Measurements from ENCODE around the gene FMNL2.

Gene FMNL2

DNA sequence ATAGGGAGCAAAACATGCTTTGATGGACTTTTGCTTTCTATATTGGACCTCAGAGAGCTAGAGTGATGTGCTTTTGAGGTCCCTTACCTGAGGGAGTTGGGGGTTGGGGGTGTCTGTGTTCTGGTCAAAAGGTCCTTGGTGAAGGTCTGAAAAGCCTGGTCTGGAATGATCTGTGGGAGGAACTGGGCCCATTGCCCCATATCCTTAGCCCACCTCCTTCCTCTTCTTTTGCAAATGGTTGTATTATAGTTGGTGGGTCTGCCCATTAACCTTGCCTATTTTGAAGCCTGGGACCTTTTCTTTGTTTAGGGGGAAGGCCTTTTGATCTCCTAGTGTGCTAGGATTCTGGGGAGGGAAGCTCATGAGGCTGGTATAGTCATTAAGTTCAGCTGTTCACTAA, 88.7 kb downstream of the FMNL2 start:
- H3K36me3 ChIP-seq (ENCODE audit: insufficient read depth, low read length): no peaks in the 10 kb centered on the region
- DNase-seq (ENCODE audit: low read depth, low spot score): no peak
- no peak overlapping the region for H3K9ac ChIP-seq (ENCODE audit: insufficient read length)
- no peak overlapping the region for H3K4me3 ChIP-seq
- no peak overlapping the region for H3K27ac ChIP-seq
- no peaks in the 10 kb centered on the region for H3K9me3 ChIP-seq (ENCODE audit: low read depth, low read length)
- TF ChIP-seq FOXP2 (optimal IDR thresholded peaks at IDR 0.05; ENCODE audit: control extremely low read depth, extremely low read length, insufficient read depth) (no peak), POLR2AphosphoS5 (IDR thresholded peaks at IDR 0.05; ENCODE audit: borderline replicate concordance, low read depth, low read length) (no peak), EZH2 (IDR thresholded peaks at IDR 0.05) (no peak)

DNA sequence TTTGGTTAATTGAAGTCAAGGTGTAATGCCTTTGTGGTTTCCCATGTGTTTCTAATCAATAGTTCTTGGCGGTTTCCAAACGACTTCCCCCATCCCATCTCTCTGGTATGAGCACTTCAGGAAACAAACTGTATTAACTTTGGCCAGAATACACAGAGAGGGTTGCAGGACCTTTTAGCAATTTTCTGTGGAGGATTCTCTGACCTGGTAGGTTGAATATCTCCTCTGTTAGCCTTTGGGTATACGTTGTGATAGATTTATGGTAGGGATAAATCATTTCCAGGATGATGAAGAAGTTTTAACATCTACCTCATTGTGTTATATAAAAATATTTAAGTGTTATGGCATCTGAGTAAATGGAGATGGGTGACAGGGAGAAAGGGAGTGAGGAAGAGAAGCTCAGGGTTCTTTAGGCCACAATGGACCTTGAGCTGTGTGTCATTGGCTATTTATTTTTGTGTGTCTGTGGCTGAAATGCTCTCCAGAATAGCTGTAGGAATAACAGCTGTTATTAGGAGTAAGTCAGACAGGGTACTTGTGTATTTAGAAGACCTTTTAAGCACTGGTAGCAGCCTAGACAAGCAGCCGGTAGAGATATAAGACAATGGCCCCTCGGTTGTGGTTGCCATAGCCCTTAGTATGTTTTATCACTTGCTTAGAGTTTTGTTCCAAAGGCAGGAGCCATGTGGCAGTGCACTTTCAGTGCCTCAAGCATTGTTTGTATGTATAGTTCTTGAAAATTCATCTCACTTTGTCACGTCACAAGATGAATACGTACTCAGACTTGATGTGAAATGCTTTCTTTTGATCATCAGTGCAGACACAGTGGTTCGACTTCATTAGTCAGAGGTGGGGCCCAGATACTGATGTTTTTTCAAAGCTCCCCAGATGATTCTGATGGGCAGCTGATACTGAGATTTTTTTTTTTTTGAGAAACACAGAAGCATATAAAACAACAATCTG, 91.1 kb downstream of the FMNL2 start:
- H3K9me3 ChIP-seq (ENCODE audit: low read depth, low read length): no peaks in the 10 kb centered on the region
- no peak overlapping the region for H3K9ac ChIP-seq (ENCODE audit: insufficient read length)
- no peaks in the 10 kb centered on the region for H3K36me3 ChIP-seq (ENCODE audit: insufficient read depth, low read length)
- no peak for DNase-seq (ENCODE audit: low read depth, low spot score)
- H3K27ac ChIP-seq: no peak overlapping the region
- no peak overlapping the region for H3K4me3 ChIP-seq
- TF ChIP-seq POLR2AphosphoS5 (IDR thresholded peaks at IDR 0.05; ENCODE audit: borderline replicate concordance, low read depth, low read length) (no peak), FOXP2 (optimal IDR thresholded peaks at IDR 0.05; ENCODE audit: control extremely low read depth, extremely low read length, insufficient read depth) (no peak), EZH2 (IDR thresholded peaks at IDR 0.05) (no peak)

DNA sequence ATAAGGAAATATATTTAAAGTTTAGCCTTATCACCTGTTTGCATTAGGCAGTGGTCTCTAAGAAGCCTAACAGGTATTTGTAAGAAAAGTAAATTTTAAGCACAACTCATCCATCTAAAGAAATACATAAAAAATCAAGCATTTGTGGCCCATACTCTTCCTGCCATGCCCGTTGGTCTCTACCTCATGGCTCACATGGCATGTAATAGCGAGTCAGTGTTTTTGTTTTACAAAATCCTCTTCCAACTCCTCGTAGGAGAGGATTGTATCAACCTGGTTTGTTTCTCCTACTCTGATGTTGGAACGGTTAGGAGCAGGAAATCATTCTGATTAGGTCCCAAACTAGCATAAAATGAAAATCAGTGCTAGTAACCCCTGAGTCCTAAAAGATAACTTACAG, 91.8 kb downstream of the FMNL2 start:
- TF ChIP-seq POLR2AphosphoS5 (IDR thresholded peaks at IDR 0.05; ENCODE audit: borderline replicate concordance, low read depth, low read length) (no peak), EZH2 (IDR thresholded peaks at IDR 0.05) (no peak), FOXP2 (optimal IDR thresholded peaks at IDR 0.05; ENCODE audit: control extremely low read depth, extremely low read length, insufficient read depth) (no peak)
- Histone ChIP-seq H3K36me3 (ENCODE audit: insufficient read depth, low read length) (no peaks in the 10 kb centered on the region), H3K9me3 (ENCODE audit: low read depth, low read length) (no peaks in the 10 kb centered on the region), H3K4me3 (no peak overlapping the region), H3K27ac (no peak overlapping the region), H3K9ac (ENCODE audit: insufficient read length) (no peak overlapping the region)
- DNase-seq (ENCODE audit: low read depth, low spot score): no peak

DNA sequence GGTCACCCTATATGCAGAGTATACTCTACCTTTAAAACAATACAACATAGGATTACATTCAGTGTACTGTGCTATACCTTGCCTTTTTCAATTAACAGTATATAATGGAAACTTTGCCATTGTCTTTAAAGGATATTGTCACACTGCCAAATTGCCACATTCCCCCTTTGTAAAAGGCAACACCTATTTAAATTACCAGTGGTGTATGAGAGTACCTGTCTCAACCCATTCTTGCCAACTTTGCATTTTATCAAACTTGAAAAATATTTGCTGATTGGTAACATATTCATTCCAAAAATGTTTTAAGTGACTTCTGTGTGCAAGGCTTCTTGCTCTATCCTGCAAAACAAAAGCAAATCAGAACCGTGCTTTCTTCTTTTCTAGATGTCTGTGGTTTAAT, 92.9 kb downstream of the FMNL2 start:
- Histone ChIP-seq H3K4me3 (no peak overlapping the region), H3K9ac (ENCODE audit: insufficient read length) (no peak overlapping the region)
- TF ChIP-seq EZH2 (IDR thresholded peaks at IDR 0.05): no peak
- no peak for TF ChIP-seq POLR2AphosphoS5 (IDR thresholded peaks at IDR 0.05; ENCODE audit: borderline replicate concordance, low read depth, low read length)
- TF ChIP-seq FOXP2 (optimal IDR thresholded peaks at IDR 0.05; ENCODE audit: control extremely low read depth, extremely low read length, insufficient read depth): no peak

DNA sequence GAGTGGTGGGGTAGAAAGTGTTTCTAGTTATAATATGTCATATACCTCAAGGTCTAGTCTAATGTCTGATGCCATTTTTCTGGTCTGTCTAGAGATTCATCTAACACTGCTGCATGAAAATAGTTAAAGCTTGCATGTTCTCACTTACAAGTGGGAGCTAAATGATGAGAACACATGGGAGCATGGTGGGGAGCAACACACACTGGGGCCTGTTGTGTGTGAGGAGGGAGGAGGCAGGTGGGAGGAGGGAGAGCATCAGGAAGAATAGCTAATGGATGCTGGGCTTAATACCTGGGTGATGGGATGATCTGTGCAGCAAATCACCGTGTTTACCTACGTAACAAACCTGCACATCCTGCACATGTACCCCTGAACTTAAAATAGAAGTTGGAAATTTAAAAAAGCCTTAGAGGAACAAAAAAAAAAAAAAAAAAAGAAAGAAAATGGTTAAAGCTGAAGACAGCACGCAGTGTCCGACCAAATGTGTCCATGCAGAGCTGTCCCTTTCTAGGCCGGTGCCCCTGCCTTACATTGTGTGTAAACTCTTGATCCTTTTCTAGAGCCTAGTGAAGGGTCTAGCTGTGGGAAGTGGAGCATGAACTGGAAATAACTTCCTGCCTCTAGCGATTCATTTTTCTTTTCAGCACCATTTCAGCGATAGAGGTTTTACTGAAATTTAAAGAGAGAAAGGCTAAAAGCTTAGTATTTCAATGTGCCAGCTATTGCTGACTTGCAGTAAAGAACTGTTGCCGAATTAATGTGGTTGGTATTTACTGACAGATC, 94.0 kb downstream of the FMNL2 start:
- no peak for TF ChIP-seq EZH2 (IDR thresholded peaks at IDR 0.05)
- TF ChIP-seq POLR2AphosphoS5 (IDR thresholded peaks at IDR 0.05; ENCODE audit: borderline replicate concordance, low read depth, low read length): no peak
- TF ChIP-seq FOXP2 (optimal IDR thresholded peaks at IDR 0.05; ENCODE audit: control extremely low read depth, extremely low read length, insufficient read depth): no peak
- no peaks in the 10 kb centered on the region for H3K36me3 ChIP-seq (ENCODE audit: insufficient read depth, low read length)
- peak overlapping the region; percentile 5; the same call in 1 of the 2 replicates for H3K27ac ChIP-seq
- no peak for DNase-seq (ENCODE audit: low read depth, low spot score)
- no peak overlapping the region; the same call in 1 of the 2 replicates for H3K4me3 ChIP-seq
- no peaks in the 10 kb centered on the region for H3K9me3 ChIP-seq (ENCODE audit: low read depth, low read length)
- H3K9ac ChIP-seq (ENCODE audit: insufficient read length): no peak overlapping the region

More for the DNA sequence above, 92.9 kb downstream of the FMNL2 start:
- Histone ChIP-seq H3K36me3 (ENCODE audit: insufficient read depth, low read length) (no peaks in the 10 kb centered on the region), H3K27ac (peak overlapping the region; percentile 42), H3K9me3 (ENCODE audit: low read depth, low read length) (no peaks in the 10 kb centered on the region)
- DNase-seq (ENCODE audit: low read depth, low spot score): no peak

DNA sequence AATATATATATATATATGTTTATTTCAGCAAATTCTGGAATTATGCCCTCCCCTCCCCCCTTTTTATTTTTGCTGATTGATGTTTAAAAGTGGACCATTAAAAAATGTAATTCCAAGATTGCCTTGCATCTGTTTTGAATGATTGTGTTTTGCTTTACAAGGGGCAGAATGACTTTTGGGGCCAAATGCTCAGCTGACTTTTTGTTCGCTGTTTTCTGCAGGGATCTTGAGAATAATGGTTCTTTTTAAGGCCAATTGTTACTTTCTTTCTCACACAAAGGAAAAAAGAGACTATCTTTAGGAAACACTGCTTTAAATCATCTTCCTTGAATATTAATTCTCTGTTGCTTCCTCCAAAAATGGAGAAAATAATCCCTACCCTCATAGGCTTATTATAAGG, 95.9 kb downstream of the FMNL2 start:
- TF ChIP-seq EZH2 (IDR thresholded peaks at IDR 0.05) (no peak), POLR2AphosphoS5 (IDR thresholded peaks at IDR 0.05; ENCODE audit: borderline replicate concordance, low read depth, low read length) (no peak), FOXP2 (optimal IDR thresholded peaks at IDR 0.05; ENCODE audit: control extremely low read depth, extremely low read length, insufficient read depth) (no peak)
- no peak for DNase-seq (ENCODE audit: low read depth, low spot score)
- Histone ChIP-seq H3K27ac (no peak overlapping the region), H3K9ac (ENCODE audit: insufficient read length) (no peak overlapping the region), H3K36me3 (ENCODE audit: insufficient read depth, low read length) (no peaks in the 10 kb centered on the region), H3K4me3 (no peak overlapping the region), H3K9me3 (ENCODE audit: low read depth, low read length) (no peaks in the 10 kb centered on the region)

DNA sequence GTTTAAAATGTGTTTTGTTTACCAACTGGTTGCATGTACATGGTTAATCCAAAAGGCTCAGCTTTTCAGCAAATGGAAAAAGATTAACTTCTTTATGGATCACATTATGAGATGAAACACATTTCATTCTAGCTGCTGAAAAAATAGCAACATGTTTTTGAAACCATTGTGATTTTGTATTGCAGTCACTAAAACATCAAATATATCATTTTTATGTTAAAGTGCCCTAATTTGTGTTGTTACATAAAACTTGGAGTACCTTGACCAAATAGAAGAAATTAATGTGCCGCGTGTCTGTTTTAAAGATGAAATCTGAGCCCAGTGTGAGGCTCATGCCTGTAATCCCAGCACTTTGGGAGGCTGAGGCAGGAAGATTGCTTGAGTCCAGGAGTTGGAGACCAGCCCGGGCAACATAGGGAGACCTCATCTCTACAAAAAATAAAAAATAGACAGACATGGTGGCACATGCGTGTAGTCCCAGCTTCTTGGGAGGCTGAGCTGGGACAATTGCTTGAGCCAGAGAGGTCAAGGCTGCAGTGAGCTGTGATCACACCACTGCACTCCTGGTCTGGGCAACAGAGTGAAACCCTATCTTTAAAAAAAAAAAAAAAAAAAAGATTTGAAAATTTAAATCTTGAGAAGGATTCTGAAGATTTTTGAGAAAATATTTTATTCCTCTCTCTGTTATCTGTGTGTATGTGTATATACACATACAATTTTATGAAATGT, 96.6 kb downstream of the FMNL2 start:
- H3K36me3 ChIP-seq (ENCODE audit: insufficient read depth, low read length): no peaks in the 10 kb centered on the region
- H3K4me3 ChIP-seq: no peak overlapping the region
- DNase-seq (ENCODE audit: low read depth, low spot score): no peak
- H3K27ac ChIP-seq: no peak overlapping the region
- TF ChIP-seq POLR2AphosphoS5 (IDR thresholded peaks at IDR 0.05; ENCODE audit: borderline replicate concordance, low read depth, low read length): no peak
- TF ChIP-seq FOXP2 (optimal IDR thresholded peaks at IDR 0.05; ENCODE audit: control extremely low read depth, extremely low read length, insufficient read depth): no peak
- TF ChIP-seq EZH2 (IDR thresholded peaks at IDR 0.05): no peak
- no peak overlapping the region for H3K9ac ChIP-seq (ENCODE audit: insufficient read length)
- H3K9me3 ChIP-seq (ENCODE audit: low read depth, low read length): no peaks in the 10 kb centered on the region
